ENCODE measurements around the gene TSC2. TPM values are rescaled to one million over a fixed set of nuclear protein-coding genes. Genes with fewer than 3 reads are reported as not detected.

The TSC2 gene
- total and polyA plus RNA-seq, 3 experiments from 2014 or later, result 46.4 to 86.3 (median 79.3) TPM

- Histone ChIP-seq H3K4me1 (ENCODE audit: insufficient read depth, low read length) (peaks cover 19% of the 10 kb centered on the region), H3K9me3 (ENCODE audit: low read length) (no peaks in the 10 kb centered on the region), H3K4me3 (ENCODE audit: low read length) (no peak overlapping the region), H3K36me3 (ENCODE audit: insufficient read depth, low read length) (no peaks in the 10 kb centered on the region), H3K27me3 (ENCODE audit: insufficient read depth, low read length, poor library complexity, severe bottlenecking) (no peaks in the 10 kb centered on the region), H3K27ac (ENCODE audit: low read depth, low read length) (no peak overlapping the region)
- POLR2A ChIA-PET, result no interaction called here
- H3K9me3 Mint-ChIP-seq, result no peaks in the 10 kb centered on the region
- peaks cover 0 to under 1% of the 10 kb centered on the region in 2 donors for H3K27me3 Mint-ChIP-seq
- H3K4me1 Mint-ChIP-seq, result peaks cover 7 to 19% (median 15%) of the 10 kb centered on the region in 3 donors
- H3K27ac Mint-ChIP-seq, result peak overlapping the region in 1 of 8 donors; percentile 47
- CTCF ChIA-PET, result interaction anchor here (1.3 to 1.8 kb wide), 2 partner anchors 113 to 125 kb away, joined by 4 to 9 read pairs; no protein-coding TSS in a partner anchor
- no peak for DNase-seq
- H3K4me3 Mint-ChIP-seq, result peak overlapping the region in 6 of 7 donors; percentile 80 to 89 (median 80)
- H3K36me3 Mint-ChIP-seq, result no peaks in the 10 kb centered on the region
Measured at GRCh38 chr16:2028146-2028545, 19.6 kb upstream of the TSC2 start.

GRCh38 chr16:2028620-2029220 lies 19.1 kb upstream of the TSC2 start:
- no peak overlapping the region for H3K27ac Mint-ChIP-seq
- Histone ChIP-seq H3K27ac (ENCODE audit: low read depth, low read length) (no peak overlapping the region), H3K27me3 (ENCODE audit: insufficient read depth, low read length, poor library complexity, severe bottlenecking) (no peaks in the 10 kb centered on the region), H3K9me3 (ENCODE audit: low read length) (no peaks in the 10 kb centered on the region), H3K4me3 (ENCODE audit: low read length) (no peak overlapping the region), H3K4me1 (ENCODE audit: insufficient read depth, low read length) (peaks cover 13% of the 10 kb centered on the region), H3K36me3 (ENCODE audit: insufficient read depth, low read length) (no peaks in the 10 kb centered on the region)
- ChIA-PET POLR2A (no interaction called here), CTCF (interaction anchor here (1.3 to 1.8 kb wide), 2 partner anchors 112 to 124 kb away, joined by 4 to 9 read pairs; no protein-coding TSS in a partner anchor)
- H3K27me3 Mint-ChIP-seq, result no peaks in the 10 kb centered on the region
- H3K4me1 Mint-ChIP-seq, result peaks cover 5 to 15% (median 11%) of the 10 kb centered on the region in 3 donors
- H3K36me3 Mint-ChIP-seq, result no peaks in the 10 kb centered on the region
- H3K4me3 Mint-ChIP-seq, result peak overlapping the region in 1 of 7 donors; percentile 32
- no peak for DNase-seq
- H3K9me3 Mint-ChIP-seq, result no peaks in the 10 kb centered on the region

- Mint-ChIP-seq H3K9me3 (no peaks in the 10 kb centered on the region), H3K27ac (no peak overlapping the region), H3K4me1 (peaks cover 5 to 12% (median 7%) of the 10 kb centered on the region in 3 donors), H3K36me3 (no peaks in the 10 kb centered on the region), H3K4me3 (no peak overlapping the region), H3K27me3 (no peaks in the 10 kb centered on the region)
- H3K9me3 ChIP-seq (ENCODE audit: low read length), result no peaks in the 10 kb centered on the region
- H3K4me3 ChIP-seq (ENCODE audit: low read length), result no peak overlapping the region
- peaks cover 8% of the 10 kb centered on the region for H3K4me1 ChIP-seq (ENCODE audit: insufficient read depth, low read length)
- DNase-seq, result no peak
- CTCF ChIA-PET, result interaction anchor here (1.4 kb wide), 1 partner anchor 13 kb away, joined by 3 read pairs; no protein-coding TSS in a partner anchor
- H3K27ac ChIP-seq (ENCODE audit: low read depth, low read length), result no peak overlapping the region
- POLR2A ChIA-PET, result no interaction called here
- no peaks in the 10 kb centered on the region for H3K27me3 ChIP-seq (ENCODE audit: insufficient read depth, low read length, poor library complexity, severe bottlenecking)
- no peaks in the 10 kb centered on the region for H3K36me3 ChIP-seq (ENCODE audit: insufficient read depth, low read length)
Measured at GRCh38 chr16:2029350-2029749, 18.4 kb upstream of the TSC2 start.

DNA sequence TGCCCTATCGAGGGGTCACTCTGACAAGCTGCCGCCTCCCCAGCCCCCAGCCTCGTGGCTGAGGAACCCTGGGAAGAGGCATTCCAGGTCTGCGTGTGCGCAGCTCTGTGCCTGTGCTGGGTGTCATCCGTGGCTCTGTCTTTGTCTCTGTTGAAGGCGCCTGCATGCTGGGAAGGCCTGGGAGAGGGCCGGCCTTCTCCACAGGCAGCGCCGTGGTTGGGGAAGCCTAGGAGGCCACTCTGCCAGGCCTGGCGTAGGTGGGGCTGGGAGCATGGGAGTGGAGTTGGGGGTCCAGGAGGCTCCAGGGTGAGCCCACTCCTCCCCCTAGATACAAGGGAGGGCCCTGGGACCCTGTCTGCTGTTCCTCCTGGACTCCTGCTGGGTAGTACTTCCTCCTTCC lies 17.7 kb upstream of the TSC2 start:
- Mint-ChIP-seq H3K27me3 (no peaks in the 10 kb centered on the region), H3K36me3 (no peaks in the 10 kb centered on the region), H3K27ac (no peak overlapping the region), H3K4me1 (peaks cover 5 to 12% (median 6%) of the 10 kb centered on the region in 3 donors), H3K9me3 (no peaks in the 10 kb centered on the region), H3K4me3 (peak overlapping the region in 1 of 7 donors; percentile 58)
- H3K9me3 ChIP-seq (ENCODE audit: low read length), result no peaks in the 10 kb centered on the region
- CTCF ChIA-PET, result interaction anchor here (1.4 kb wide), 1 partner anchor 14 kb away, joined by 3 read pairs; no protein-coding TSS in a partner anchor
- POLR2A ChIA-PET, result no interaction called here
- H3K4me1 ChIP-seq (ENCODE audit: insufficient read depth, low read length), result peaks cover 8% of the 10 kb centered on the region
- H3K27ac ChIP-seq (ENCODE audit: low read depth, low read length), result no peak overlapping the region
- no peaks in the 10 kb centered on the region for H3K27me3 ChIP-seq (ENCODE audit: insufficient read depth, low read length, poor library complexity, severe bottlenecking)
- no peaks in the 10 kb centered on the region for H3K36me3 ChIP-seq (ENCODE audit: insufficient read depth, low read length)
- no peak for DNase-seq
- no peak overlapping the region for H3K4me3 ChIP-seq (ENCODE audit: low read length)

DNA sequence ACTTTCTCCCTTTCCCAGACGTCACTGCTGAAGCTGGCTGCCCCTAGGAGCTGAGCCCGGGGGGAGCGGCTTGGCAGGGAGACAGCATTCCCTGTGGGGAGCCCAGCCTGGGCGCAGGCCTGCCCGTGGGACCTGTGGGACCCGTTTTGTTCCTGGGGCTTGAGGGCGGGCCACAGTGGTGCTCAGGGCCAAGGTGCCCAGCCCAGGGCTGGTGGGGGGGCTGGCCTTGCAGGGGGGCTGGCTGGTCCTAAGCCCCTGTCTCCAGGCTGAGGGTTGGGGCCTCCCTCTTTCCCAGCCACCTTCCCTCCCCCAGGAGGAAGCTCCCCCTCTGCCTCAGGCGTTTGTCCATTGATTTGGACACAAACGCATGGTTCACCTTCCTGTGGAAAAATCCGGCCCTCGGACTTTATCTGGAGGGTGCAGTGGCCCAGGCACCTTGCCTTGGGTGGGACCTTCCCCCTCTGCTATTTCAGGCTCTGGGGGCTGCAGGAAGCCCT lies 16.7 kb upstream of the TSC2 start:
- CTCF ChIA-PET, result interaction anchor here (1.3 kb wide), 1 partner anchor 109 kb away, joined by 5 read pairs; no protein-coding TSS in a partner anchor
- H3K9me3 ChIP-seq (ENCODE audit: low read length), result no peaks in the 10 kb centered on the region

GRCh38 chr16:2032285-2033056 lies 15.3 kb upstream of the TSC2 start:
- H3K36me3 ChIP-seq (ENCODE audit: insufficient read depth, low read length), result no peaks in the 10 kb centered on the region
- POLR2A ChIA-PET, result interaction anchor here (1.0 kb wide), 1 partner anchor 123 kb away, joined by 5 read pairs; the partner anchor contains the start of gene TRAF7
- Mint-ChIP-seq H3K27ac (peak overlapping the region in 3 of 8 donors; percentile 61 to 72 (median 63)), H3K4me1 (peaks cover 3 to 4% (median 4%) of the 10 kb centered on the region in 3 donors), H3K9me3 (no peaks in the 10 kb centered on the region), H3K36me3 (no peaks in the 10 kb centered on the region), H3K4me3 (no peak overlapping the region), H3K27me3 (no peaks in the 10 kb centered on the region)
- no peak overlapping the region for H3K27ac ChIP-seq (ENCODE audit: low read depth, low read length)
- H3K9me3 ChIP-seq (ENCODE audit: low read length), result no peaks in the 10 kb centered on the region
- DNase-seq, result no peak
- no peaks in the 10 kb centered on the region for H3K4me1 ChIP-seq (ENCODE audit: insufficient read depth, low read length)
- CTCF ChIA-PET, result interaction anchor here (0.9 to 1.3 kb wide), 3 partner anchors 10 to 108 kb away, joined by 3 to 5 read pairs (median 4); no protein-coding TSS in a partner anchor
- no peaks in the 10 kb centered on the region for H3K27me3 ChIP-seq (ENCODE audit: insufficient read depth, low read length, poor library complexity, severe bottlenecking)
- no peak overlapping the region for H3K4me3 ChIP-seq (ENCODE audit: low read length)

More for the DNA sequence above, 16.7 kb upstream of the TSC2 start:
- no peaks in the 10 kb centered on the region for H3K27me3 Mint-ChIP-seq
- no peaks in the 10 kb centered on the region for H3K27me3 ChIP-seq (ENCODE audit: insufficient read depth, low read length, poor library complexity, severe bottlenecking)
- no peaks in the 10 kb centered on the region for H3K36me3 Mint-ChIP-seq
- H3K4me1 Mint-ChIP-seq, result peaks cover 5 to 6% (median 6%) of the 10 kb centered on the region in 3 donors
- no peak overlapping the region for H3K4me3 Mint-ChIP-seq
- H3K4me1 ChIP-seq (ENCODE audit: insufficient read depth, low read length), result peaks cover 4% of the 10 kb centered on the region
- POLR2A ChIA-PET, result no interaction called here
- H3K27ac ChIP-seq (ENCODE audit: low read depth, low read length), result no peak overlapping the region
- DNase-seq, result no peak
- H3K4me3 ChIP-seq (ENCODE audit: low read length), result no peak overlapping the region
- H3K9me3 Mint-ChIP-seq, result no peaks in the 10 kb centered on the region
- H3K27ac Mint-ChIP-seq, result no peak overlapping the region
- no peaks in the 10 kb centered on the region for H3K36me3 ChIP-seq (ENCODE audit: insufficient read depth, low read length)

GRCh38 chr16:2033057-2033908 lies 14.5 kb upstream of the TSC2 start:
- peak overlapping the region; percentile 51 for H3K27ac ChIP-seq (ENCODE audit: low read depth, low read length)
- ChIA-PET CTCF (interaction anchor here (1.3 kb wide), 1 partner anchor 11 kb away, joined by 4 read pairs; no protein-coding TSS in a partner anchor), POLR2A (interaction anchor here (0.6 to 1.0 kb wide), 2 partner anchors 122 to 384 kb away, joined by 5 read pairs; partner anchors contain the start of gene TRAF7)
- Mint-ChIP-seq H3K36me3 (no peaks in the 10 kb centered on the region), H3K4me3 (no peak overlapping the region), H3K27ac (peak overlapping the region in 1 of 8 donors; percentile 56), H3K4me1 (no peaks in the 10 kb centered on the region), H3K9me3 (no peaks in the 10 kb centered on the region), H3K27me3 (no peaks in the 10 kb centered on the region)
- peak in 1 of 5 donors; percentile 26 for DNase-seq
- H3K4me3 ChIP-seq (ENCODE audit: low read length), result no peak overlapping the region
- no peaks in the 10 kb centered on the region for H3K9me3 ChIP-seq (ENCODE audit: low read length)
- H3K36me3 ChIP-seq (ENCODE audit: insufficient read depth, low read length), result no peaks in the 10 kb centered on the region
- no peaks in the 10 kb centered on the region for H3K27me3 ChIP-seq (ENCODE audit: insufficient read depth, low read length, poor library complexity, severe bottlenecking)
- H3K4me1 ChIP-seq (ENCODE audit: insufficient read depth, low read length), result no peaks in the 10 kb centered on the region

Data from CD8-positive, alpha-beta memory T cell (primary cell).